H1 (cell line): ENCODE measurements around the gene TGFA. TPM values are rescaled to one million over a fixed set of nuclear protein-coding genes. Genes with fewer than 3 reads are reported as not detected.

Source experiments
- BRCA1 ChIP-seq: IDR thresholded peaks from 2 replicates; pipeline ENCODE4 v1.6.1; 2012; ENCODE audit warnings: low read depth, low read length, improper control_type of control experiment
- CBX5 ChIP-seq: fragments of 300-800, 300-1000 bp; sonication (generic); IDR thresholded peaks from 2 replicates; pipeline ENCODE4 v1.7.1; 2016; ENCODE audit warnings: antibody characterized with exemption, low read length, low read depth
- CHD2 ChIP-seq: IDR thresholded peaks from 2 replicates; pipeline ENCODE4 v1.6.1; 2012; ENCODE audit warnings: low read length, improper control_type of control experiment
- CHD7 ChIP-seq: fragments of 300-600 bp; sonication (generic); IDR thresholded peaks from 2 replicates; pipeline ENCODE4 v1.7.1; 2012; ENCODE audit warnings: low read length, moderate library complexity, mild to moderate bottlenecking, inconsistent platforms; ENCODE audit not compliant: insufficient replicate concordance
- HDAC2 ChIP-seq, 2 experiments: fragments of 300-600 bp in 1 of 2; sonication (generic) in 1 of 2; IDR thresholded peaks; 2 replicates each; pipeline ENCODE4 v1.6.1; 2011 to 2012; ENCODE audit warnings: low read depth in 2 of 2, low read length in 2 of 2, mild to moderate bottlenecking in 2 of 2, moderate library complexity in 2 of 2, borderline replicate concordance in 1 of 2, inconsistent platforms in 1 of 2
- JUN ChIP-seq: IDR thresholded peaks from 2 replicates; pipeline ENCODE4 v1.6.1; 2011; ENCODE audit warnings: low read depth, mild to moderate bottlenecking, improper control_type of control experiment, low read length
- KDM4A ChIP-seq: IDR thresholded peaks from one replicate; pipeline ENCODE4 v1.7.1; 2012; ENCODE audit warnings: low read depth, mild to moderate bottlenecking, moderate library complexity, low read length, inconsistent platforms; ENCODE audit not compliant: severe bottlenecking
- POLR2AphosphoS5 ChIP-seq: IDR thresholded peaks from 2 replicates; pipeline ENCODE4 v1.6.1; 2011; ENCODE audit warnings: low read depth, low read length
- RFX5 ChIP-seq: IDR thresholded peaks from 2 replicates; pipeline ENCODE4 v1.6.1; 2011; ENCODE audit warnings: low read depth, low read length, improper control_type of control experiment, borderline replicate concordance
- SAP30 ChIP-seq: fragments of 300-600 bp; sonication (generic); IDR thresholded peaks from 2 replicates; pipeline ENCODE4 v1.7.1; 2012; ENCODE audit warnings: low read length, moderate library complexity, mild to moderate bottlenecking, inconsistent platforms; ENCODE audit not compliant: insufficient read depth, insufficient replicate concordance
- polyA plus RNA-seq, 7 experiments: library from polyadenylated mRNA; depleted of rRNA in 3 of 7; stranded (reverse) in 5 of 7; unstranded in 2 of 7; fragments of >200 nt in 5 of 7; fragments of 200-250 nt in 2 of 7; gene quantifications; 1 replicate in 5 of 7; 2 replicates in 1 of 7; 4 replicates in 1 of 7; pipeline versions ENCODE4 v1.2.1 to v1.2.3, GENCODE V29; 2011 to 2013; ENCODE audit warnings: missing spikeins in 2 of 7, mixed read lengths in 2 of 7
- total RNA-seq: library from RNA; stranded (reverse); fragmentation: NEBNext Ultra II Directional; extraction: Animal tissue kit (Norgen Biotek cat#: 25700); gene quantifications from 2 replicates; pipeline ENCODE4 v1.2.1, GENCODE V29; 2021

Gene TGFA
- total and polyA plus RNA-seq, 2 of the 8 experiments (the other 6 are each of a cell fraction or from before 2014, with no cell fraction given), result 1.8 to 3.7 TPM

GRCh38 chr2:70534183-70534836 is 19.3 kb downstream of the TGFA start (continued):
- no peak for TF ChIP-seq CHD7
- TF ChIP-seq CHD2, result no peak
- TF ChIP-seq POLR2AphosphoS5, result no peak
- no peak for TF ChIP-seq HDAC2 (IDR thresholded peaks at IDR 0.05; ENCODE audit: borderline replicate concordance in 1 of 2, low read depth in 2 of 2, low read length in 2 of 2)
- TF ChIP-seq CBX5, result no peak
- no peak for TF ChIP-seq KDM4A
- TF ChIP-seq BRCA1, result no peak
- TF ChIP-seq JUN, result no peak
- TF ChIP-seq SAP30, result no peak
- no peak for TF ChIP-seq RFX5
